ENCODE data around the gene FEN1. TPM values are rescaled to one million over a fixed set of nuclear protein-coding genes. Genes with fewer than 3 reads are reported as not detected.
A peak's percentile ranks its signal among the peaks of the same experiment; 100 is the strongest.

The FEN1 gene
- total and polyA plus RNA-seq, 8 donors = 13.9 to 42.4 (median 26.2) TPM

DNA sequence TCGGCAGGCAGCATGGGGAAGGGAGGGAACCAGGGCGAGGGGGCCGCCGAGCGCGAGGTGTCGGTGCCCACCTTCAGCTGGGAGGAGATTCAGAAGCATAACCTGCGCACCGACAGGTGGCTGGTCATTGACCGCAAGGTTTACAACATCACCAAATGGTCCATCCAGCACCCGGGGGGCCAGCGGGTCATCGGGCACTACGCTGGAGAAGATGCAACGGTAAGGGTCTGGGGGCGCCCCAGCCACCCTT is 35.6 kb downstream of the FEN1 start:
- Histone ChIP-seq H3K27ac (peak overlapping the region; percentile 86 to 92), H3K36me3 (no peaks in the 10 kb centered on the region), H3K27me3 (peaks cover 0 to 29% of the 10 kb centered on the region in 2 donors), H3K9me3 (no peaks in the 10 kb centered on the region), H3K4me3 (peak overlapping the region; percentile 45 to 76), H3K4me1 (peaks cover 20 to 56% of the 10 kb centered on the region in 2 donors)
- no peak for ATAC-seq
- DNase-seq = no peak
- no peak for TF ChIP-seq CTCF (IDR thresholded peaks at IDR 0.05)
- intact Hi-C loops (cut with DNase I) = no loop called here

- peaks cover 0 to 29% of the 10 kb centered on the region in 2 donors for H3K27me3 ChIP-seq
- H3K36me3 ChIP-seq = no peaks in the 10 kb centered on the region
- peaks cover 20 to 61% of the 10 kb centered on the region in 2 donors for H3K4me1 ChIP-seq
- peak overlapping the region; percentile 86 to 92 for H3K27ac ChIP-seq
- H3K9me3 ChIP-seq = no peaks in the 10 kb centered on the region
- ATAC-seq (peak; percentile 48), DNase-seq (peak; percentile 30 to 85 (median 52))
- H3K4me3 ChIP-seq = peak overlapping the region; percentile 45 to 76
- peak; percentile 36 to 39 for TF ChIP-seq CTCF (IDR thresholded peaks at IDR 0.05)
- intact Hi-C loops (cut with DNase I) = no loop called here
Observed at GRCh38 chr11:61828629-61829407, 36.1 kb downstream of the FEN1 start.

GRCh38 chr11:61829806-61830205 is 37.1 kb downstream of the FEN1 start:
- H3K9me3 ChIP-seq = no peaks in the 10 kb centered on the region
- H3K27me3 ChIP-seq = peaks cover 0 to 29% of the 10 kb centered on the region in 2 donors
- peaks cover 20 to 71% of the 10 kb centered on the region in 2 donors for H3K4me1 ChIP-seq
- H3K36me3 ChIP-seq = no peaks in the 10 kb centered on the region
- no peak overlapping the region for H3K27ac ChIP-seq
- H3K4me3 ChIP-seq = peak overlapping the region; percentile 45 to 76
- intact Hi-C loops (cut with DNase I) = no loop called here
- DNase-seq (no peak), ATAC-seq (no peak)
- no peak for TF ChIP-seq CTCF (IDR thresholded peaks at IDR 0.05)

DNA sequence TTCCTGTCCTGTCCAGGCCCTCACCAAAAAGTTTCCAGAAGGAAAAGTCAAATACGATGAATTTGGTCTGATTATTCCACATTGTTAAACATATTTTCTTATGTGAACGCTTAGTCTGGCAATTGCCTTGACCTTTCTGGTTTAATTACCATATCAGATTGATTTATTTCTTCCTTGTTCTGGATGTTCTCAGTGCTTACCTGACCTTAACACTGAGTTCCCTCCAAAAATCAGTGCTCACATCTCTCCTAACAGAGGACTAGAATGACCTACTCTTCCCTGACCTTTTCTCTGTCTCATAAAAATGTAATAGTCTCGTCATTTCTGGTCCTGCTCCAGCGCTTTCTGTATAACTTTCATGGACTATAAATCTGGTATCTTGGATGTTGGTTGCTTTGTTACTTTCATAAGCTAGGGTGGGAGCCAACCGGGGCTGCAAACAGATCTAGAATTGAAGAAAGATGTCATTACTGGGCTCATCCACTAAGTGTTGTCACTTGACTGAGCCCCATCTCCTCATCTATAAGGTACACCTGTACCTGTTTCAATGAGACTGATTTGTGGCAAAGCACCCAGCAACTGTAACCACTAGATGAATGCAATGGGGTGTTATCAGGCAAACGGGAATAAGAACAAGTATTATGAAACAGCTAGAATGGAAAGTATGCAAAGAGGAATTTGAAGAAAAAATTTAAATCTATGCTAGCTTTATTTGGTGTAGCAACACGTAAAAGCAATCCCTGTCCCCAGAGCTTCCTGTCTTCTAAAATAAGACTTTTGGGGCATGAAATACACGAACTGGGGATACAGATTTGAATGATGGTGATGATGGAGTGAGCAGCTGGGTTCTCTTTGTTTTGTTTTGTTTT is 37.8 kb downstream of the FEN1 start:
- Histone ChIP-seq H3K27ac (no peak overlapping the region), H3K4me1 (peaks cover 20 to 77% of the 10 kb centered on the region in 2 donors), H3K4me3 (peak overlapping the region in 1 of 2 donors; percentile 76), H3K9me3 (no peaks in the 10 kb centered on the region), H3K27me3 (peaks cover 0 to 29% of the 10 kb centered on the region in 2 donors), H3K36me3 (no peaks in the 10 kb centered on the region)
- intact Hi-C loops (cut with DNase I) = no loop called here
- no peak for ATAC-seq
- DNase-seq = peak in 1 of 4 donors; percentile 17
- no peak for TF ChIP-seq CTCF (IDR thresholded peaks at IDR 0.05)

DNA sequence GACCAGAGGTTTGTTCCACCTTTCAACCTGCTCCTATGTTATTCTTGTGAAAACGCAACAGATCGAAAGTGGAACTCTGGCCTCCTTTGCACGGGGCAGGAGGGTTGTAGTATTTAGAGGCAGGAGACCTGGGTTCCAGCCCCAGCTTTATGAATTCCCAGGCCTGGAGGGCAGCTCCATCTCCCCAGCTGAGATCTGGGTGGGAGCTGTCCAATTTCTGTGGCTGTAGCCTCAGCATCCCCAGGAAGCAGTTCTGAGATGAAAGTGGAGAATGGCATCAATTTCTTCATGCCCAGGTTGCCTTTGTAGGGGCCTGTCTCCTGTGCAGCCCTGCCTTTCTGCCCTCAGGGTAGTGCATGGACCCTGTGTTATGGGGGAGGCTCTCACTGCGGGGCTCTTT is 39.5 kb downstream of the FEN1 start:
- intact Hi-C loops (cut with DNase I) = no loop called here

More for the DNA sequence above, 39.5 kb downstream of the FEN1 start:
- H3K36me3 ChIP-seq = no peaks in the 10 kb centered on the region
- TF ChIP-seq CTCF (IDR thresholded peaks at IDR 0.05) = no peak
- H3K4me3 ChIP-seq = no peak overlapping the region
- H3K27me3 ChIP-seq = peaks cover 0 to 26% of the 10 kb centered on the region in 2 donors
- H3K27ac ChIP-seq = no peak overlapping the region
- ATAC-seq (no peak), DNase-seq (no peak)
- H3K9me3 ChIP-seq = no peaks in the 10 kb centered on the region
- peaks cover 20 to 76% of the 10 kb centered on the region in 2 donors for H3K4me1 ChIP-seq
